HG02623 (cell line): ENCODE data around the gene NDUFS3.

Experiments used
- ATAC-seq: cut with Tn5 transposase; IDR thresholded peaks from one replicate; pipeline ENCODE4 v1.9.1; 2021; ENCODE audit warnings: moderate library complexity; ENCODE audit not compliant: unreplicated experiment

Gene NDUFS3

DNA sequence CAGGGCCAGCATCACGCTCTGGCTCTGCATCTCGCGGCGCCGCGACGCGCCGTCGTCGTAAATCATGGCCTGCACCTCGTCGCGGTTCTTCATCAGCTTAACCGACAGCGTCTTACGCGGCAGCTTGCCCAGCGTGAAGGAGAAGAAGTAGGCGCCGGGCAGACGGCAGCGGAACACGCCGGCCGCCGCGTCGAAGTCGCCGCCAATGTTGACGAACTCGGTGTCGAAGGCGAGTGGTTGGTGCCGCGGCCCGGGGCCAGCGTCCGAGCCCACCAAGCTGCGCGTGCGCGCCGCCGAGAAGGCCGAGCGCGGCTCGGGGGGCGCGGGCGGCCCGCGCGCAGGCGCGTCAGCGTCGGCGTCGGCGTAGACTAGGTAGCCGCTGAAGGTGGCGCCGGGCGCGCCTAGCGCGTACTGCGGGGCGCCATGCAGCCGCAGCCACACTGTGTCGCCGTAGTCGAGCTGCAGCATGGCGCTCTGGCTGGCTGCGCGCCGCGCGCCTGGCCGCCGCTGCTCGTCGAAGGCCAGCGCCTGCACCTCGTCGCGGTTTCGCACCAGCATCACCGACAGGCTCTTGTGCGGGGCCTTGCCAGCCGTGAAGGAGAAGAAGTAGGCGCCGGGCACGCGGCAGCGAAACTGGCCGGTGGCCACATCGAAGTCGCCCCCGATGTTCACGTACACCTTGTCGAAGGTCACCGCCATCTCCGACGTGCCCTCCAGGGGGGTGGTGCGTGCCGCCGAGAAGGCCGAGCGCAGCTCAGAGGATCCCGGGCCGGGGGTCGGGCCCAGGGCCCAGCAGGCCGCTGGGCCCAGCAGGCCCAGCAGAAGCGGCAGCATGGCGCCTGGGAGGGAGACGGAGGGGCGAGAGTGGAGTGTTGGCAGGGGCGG is 11.3 kb downstream of the NDUFS3 start:
- ATAC-seq = no peak

DNA sequence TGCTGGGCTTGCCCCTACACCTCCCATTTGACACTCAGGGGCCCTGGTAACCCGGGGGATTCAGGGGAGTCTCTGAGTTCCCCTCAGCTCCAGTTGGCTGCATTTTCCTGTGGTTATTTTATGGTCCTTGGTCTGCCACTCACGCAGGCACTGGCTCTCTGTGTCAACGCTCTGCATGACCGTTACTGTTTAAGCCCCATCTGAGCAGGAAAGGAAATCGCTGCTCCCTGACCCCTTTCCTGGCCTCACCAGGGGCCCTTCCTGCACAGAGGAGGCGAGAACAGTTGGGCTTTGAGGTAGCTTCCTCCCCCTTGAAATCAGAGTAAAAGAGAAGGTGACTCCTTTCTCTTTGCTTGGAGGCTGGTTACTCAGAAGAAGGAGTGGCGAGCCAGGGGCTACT is 12.9 kb downstream of the NDUFS3 start:
- ATAC-seq = no peak

DNA sequence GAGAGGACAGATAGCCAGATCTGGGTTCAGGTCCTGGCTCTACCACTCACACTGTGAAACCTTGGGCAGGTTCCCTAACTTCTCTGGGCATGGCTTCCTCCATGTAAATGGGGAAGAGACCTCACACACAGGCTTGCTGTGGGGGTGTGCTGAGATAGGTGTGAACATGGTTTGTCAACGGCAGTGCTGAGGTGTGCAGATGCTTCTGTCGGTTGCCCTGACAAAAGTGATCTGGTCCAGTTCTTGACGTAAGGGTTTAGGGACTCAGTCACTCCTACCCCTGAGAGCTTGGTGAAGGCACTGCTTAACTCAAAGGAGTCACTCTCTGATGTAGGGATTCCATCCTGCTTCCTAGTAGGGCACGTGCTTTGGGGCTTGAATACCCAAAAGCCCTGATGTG is 13.4 kb downstream of the NDUFS3 start:
- ATAC-seq = no peak

DNA sequence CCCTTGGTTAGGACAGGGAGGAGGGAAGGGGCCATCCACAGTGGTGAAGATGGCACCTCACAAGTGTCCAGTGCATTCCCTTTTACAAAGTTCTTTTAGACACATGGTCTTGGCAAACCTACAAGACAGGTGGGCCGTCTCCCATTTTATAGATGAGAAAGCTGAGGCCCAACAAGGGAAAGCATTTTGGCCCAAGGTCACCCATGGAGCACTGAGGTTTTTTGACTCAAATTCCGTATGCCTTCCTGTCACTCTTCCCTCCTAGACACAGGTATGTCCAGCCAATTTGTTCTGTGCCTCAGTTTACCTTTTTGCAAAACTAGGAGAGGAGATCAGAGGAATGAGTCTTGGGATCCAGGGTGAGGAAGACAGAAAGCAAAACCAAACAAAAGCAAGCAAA is 14.1 kb downstream of the NDUFS3 start:
- ATAC-seq = no peak

DNA sequence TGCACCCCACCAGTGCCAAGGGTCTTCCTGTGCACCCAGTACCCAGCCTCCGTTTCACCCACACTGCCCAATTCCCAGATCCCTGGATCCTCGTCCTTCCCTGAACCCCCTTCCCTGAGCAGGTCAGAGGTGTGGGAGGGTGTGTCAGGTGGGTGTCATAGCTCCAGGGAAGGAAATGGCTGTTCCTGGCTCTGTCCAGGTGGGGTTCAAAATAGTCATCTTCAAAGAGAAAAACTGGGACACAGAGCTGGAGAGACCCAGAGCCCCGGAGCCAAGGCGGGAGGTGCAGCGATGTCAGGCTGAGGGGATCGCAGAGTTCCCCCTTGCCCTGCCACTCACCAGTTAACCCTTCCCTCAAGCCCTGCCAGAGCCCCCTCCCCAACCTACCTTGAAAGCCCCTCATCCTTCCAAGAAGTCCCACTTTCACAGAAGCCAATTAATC is 14.6 kb downstream of the NDUFS3 start:
- ATAC-seq = no peak

DNA sequence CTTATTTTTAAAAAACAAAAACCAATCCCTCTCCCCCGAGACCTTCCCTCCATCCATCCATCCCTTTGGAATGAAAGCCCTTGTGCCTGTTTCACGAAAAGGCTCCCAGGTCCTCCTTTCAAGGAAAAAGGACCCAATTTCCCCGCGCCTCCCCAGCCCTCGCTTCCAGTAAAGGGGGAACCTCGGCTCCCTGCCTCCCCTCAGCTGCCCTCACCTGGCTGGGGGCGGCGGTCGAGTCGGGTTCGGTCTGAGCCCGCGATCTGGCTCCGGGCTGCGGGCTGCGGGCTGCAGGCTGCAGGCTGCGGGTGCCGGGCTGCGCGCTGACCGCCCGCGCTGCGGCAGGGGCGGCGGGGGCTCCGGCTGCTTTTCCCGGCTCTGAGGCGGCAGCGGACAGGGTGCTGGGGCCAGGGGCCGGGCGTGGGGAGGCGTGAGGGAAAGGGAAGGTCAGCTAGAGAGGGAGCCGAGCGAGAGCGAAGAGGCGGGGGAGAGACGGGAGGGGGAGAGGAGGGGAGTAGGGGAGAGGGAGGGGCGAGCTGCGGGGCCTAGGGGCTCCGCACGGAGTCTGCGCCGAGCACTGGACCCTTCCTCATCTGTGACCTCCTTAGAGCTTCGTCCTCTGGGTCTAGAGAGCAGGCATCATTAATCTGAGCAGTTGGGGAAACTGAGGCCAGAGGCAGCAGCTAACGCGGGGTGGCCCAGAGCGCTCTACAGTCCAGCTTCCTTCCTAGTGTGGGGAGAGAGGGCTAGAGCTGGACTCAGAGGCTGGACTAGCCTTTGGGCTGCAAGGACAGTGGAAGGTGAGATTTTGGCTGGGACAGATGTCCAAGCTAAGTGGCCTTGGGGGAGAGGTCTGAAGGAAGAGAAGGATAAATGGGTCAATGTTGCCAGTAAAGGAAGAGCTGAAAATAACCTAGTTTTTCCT is 15.3 kb downstream of the NDUFS3 start, which contains the start of gene C1QTNF4:
Gene C1QTNF4 (minus strand): TSS at position 478 of the 922 bp plus-strand sequence. CDS start 3,601 bp downstream, outside the sequence.
- no peak for ATAC-seq

DNA sequence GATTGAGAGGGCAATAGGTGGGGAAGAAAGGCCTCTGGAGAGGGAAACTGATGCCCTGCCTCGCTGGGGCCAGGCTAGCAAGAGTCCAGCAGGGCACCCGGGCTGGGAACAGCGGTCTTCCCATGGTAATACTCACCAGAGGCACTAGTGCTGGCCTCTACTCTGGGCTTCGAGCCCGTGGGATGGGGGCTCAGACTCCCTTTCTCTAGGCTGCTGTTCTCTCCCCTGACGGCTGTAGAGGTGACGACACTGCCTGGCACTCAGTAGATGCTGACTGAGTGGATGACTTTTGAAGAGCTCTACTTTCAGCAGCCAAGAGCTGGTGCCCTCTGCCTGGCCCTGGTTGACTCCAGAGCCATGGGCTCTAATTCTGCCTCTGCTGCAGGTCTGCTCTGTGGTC is 16.2 kb downstream of the NDUFS3 start:
- no peak for ATAC-seq

DNA sequence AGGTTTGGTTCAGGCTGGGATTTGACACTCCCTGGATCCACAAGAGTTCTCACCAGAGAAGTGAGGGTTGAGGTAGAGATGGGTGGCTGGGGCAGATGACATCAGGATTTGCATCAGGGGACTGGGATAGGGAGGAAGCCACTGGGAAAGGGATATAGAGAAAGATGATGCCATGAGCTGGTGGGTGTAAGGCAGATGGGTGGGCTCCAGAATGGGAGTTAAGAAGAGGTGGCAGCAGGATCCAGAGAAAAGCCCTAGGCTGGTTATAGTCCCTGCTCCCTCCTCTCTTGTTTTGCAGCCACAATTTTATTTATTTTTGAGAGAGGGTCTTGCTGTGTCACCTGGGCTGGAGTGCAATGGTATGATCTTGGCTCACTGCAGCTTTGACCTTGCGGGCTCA is 17.1 kb downstream of the NDUFS3 start:
- no peak for ATAC-seq

DNA sequence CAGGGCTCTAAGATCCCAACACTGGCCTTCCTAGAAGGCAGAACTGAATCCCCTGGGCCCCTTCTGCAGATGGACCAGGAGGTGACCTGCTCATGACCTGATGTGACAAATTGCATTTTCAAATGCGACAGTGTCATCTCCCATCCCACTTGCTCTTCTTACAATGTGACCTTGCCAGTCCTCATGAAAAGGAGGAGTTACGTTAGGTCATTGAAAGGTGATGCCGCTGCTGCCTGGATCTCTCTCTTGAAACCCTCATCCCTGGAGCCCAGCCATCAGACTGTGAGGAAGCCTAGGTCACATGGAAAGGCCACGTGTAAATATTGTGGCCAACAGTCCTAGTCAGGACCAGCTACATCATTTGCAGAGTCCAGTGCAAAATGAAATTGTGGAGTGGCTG is 21.0 kb downstream of the NDUFS3 start:
- ATAC-seq = no peak

DNA sequence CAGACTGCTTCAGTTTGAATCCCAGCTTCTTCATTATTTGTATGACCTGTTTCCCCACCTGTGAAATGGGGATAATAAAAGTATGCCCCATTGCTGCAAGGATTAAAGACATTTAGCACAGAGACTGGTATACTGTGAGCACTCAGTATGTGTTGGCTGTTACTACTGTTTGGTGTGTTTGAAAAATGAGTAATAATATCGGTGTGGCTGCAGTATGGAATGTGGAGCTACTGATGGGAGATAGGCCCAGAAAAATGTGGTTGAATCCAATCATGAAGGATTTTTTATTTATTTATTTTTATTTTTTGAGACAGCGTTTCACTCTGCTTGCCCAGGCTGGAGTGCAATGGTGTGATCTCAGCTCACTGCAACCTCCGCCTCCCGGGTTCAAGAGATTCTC is 24.4 kb downstream of the NDUFS3 start:
- ATAC-seq = no peak

DNA sequence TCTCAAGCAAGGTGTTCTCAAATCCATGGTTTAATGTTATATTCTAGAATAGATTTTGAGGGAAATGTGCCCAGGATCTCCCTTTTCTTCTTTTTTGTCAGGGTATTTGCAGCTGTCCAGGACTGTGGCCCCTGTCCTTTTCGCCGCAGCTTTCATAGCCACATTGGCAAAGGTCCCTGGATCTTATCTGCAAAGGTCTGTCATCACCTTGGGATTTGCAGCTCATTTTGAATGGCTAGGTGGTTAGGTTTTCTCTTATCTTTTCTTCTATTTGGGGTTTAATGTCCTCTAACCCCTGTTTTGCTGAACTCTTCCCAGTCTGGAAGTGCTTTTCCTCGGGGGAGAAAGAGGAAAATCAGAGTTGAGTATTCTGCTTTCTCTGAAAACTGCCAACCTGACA is 27.0 kb downstream of the NDUFS3 start:
- no peak for ATAC-seq

DNA sequence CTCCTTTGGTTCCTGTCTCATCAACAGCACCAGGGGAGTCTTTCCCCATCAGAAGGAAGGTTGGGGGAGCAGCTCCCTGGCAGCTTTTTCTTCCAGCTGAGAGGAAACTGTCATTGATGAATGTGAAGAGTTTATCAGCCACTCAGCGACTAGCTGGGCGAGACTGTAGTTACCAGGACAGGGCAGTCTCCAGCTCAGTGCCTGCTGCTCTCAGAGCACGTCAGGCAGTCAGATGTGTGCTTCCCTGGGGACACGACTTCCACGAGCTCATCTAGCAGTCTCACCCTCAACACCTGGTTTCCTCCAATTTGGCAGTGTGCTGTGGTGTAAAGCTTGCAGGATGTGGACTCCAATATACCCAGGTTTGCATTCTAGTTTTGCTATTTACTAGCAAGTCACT is 27.9 kb downstream of the NDUFS3 start:
- ATAC-seq = no peak

DNA sequence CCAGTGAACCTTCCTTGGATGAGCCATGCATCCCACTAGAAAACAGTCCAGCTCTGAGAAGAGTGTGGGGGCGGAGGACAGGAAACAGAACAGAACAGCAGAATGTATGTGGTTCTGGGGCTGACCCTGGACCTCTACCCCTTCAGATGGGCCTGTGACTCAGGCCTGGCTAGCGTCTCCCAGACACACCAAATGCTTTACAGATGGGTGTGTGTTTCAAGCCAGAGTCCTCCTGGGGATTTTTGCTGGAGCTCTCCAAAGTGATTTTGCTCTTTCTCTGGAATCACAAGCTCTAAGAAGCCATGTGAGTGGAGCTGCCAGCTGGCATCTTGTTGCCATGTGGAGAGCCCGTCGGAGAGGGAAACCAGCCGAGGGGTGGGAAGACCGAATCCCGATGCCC is 28.5 kb downstream of the NDUFS3 start:
- no peak for ATAC-seq

DNA sequence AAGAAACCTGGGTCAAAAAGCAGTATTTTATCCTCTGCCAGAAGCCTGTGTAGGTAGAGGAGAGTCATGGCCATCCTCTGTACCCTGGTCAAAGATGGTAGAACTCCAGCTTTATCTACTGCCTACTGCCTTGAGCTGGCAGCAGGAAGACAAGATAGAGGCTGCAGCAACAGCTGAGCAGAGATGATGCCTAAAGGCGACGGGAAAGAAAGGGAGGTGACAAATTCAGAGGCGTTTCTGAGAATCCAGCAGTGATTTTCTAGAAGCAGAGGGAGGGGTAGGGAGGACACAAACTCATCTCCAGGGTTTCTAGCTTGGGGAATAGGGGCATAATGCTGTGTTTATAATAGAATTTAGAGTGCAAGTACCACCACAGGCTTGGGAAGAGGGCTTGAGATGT is 30.8 kb downstream of the NDUFS3 start:
- ATAC-seq = no peak

DNA sequence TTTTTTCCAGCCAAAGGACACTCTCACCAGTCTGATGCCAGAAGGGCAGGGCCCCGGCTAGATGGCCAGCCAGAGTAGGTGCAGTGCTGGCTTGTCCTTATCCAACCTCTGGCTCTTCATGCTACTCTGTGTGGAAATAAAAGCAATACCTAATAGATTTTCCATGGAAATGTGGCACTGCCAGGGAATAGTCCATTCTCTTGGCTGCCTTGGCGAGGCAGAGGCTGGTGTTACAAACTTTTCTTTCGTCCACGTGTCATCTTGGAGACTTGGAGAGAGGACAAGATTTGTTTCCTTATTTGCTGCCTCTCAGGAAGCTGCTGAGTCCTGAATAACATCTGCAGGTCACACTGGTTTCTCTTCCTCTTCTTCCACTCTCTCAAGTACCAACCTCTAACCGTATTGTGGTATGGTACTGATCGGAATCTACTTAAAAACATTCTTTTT is 32.5 kb downstream of the NDUFS3 start:
- ATAC-seq = peak; percentile 79

DNA sequence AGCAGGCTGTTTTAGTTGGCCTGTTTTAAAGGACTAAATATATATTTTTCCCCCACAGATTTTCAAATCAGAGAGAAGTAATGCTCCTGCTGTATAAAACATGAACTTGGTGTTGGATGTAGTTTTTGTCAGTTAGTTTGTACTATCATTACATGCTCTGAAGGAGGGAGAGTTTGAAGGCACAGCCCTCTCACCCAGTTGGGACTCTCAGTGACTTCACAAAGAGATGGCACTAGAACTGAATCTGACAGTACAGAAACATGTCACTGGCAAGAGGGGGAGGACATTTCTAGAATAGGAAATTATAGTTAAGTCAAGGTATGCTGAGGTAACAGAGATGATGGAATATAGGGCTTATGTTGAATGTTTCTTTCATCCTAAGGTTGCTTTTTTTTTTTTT is 36.4 kb downstream of the NDUFS3 start:
- no peak for ATAC-seq

DNA sequence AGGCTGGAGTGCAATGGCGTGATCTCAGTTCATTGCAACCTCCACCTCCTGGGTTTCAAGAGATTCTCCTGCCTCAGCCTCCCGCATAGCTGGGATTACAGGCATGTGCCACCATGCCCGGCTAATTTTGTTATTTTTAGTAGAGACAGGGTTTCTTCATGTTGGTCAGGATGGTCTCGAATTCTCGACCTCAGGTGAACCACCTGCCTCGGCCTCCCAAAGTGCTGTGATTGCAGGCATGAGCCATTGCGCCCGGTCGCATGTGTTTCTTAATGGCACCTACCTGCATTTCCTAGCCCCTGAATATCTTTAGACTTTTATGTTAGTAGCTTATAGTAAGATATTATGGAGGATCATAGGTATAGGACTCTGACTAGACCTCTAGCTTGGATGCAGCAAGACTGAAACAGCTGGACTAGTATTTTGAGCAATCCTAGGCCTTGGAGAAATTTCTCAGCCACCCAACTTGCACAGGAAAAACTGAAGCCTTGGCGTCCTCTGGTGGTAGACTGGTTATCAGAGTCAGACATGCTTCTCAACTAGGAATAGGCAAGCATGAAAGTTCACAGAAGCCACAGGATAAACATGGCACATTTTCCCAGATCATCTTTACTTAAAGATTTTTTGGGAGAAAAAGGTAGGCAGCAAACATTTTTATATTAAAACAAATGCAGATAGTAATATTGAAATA is 38.0 kb downstream of the NDUFS3 start:
- ATAC-seq = no peak

DNA sequence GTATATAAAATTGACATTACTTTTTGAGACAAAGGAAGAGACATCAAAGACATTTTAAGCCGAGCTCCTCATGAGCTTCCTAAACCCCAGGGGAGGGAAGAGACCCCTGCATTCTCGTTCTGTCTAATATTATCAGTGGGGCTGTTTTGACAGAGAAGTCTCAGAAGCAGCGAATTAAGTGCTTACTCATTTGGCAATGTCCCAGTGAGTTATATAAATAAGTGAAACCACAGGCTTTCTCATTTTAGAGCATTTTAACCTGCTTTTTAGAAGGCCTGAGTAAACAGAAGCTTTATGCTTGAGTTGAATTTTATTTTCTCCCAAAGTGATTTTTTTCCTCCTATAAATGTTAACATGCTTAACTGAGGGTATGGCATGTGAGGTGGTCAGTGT is 38.5 kb downstream of the NDUFS3 start:
- ATAC-seq = no peak

DNA sequence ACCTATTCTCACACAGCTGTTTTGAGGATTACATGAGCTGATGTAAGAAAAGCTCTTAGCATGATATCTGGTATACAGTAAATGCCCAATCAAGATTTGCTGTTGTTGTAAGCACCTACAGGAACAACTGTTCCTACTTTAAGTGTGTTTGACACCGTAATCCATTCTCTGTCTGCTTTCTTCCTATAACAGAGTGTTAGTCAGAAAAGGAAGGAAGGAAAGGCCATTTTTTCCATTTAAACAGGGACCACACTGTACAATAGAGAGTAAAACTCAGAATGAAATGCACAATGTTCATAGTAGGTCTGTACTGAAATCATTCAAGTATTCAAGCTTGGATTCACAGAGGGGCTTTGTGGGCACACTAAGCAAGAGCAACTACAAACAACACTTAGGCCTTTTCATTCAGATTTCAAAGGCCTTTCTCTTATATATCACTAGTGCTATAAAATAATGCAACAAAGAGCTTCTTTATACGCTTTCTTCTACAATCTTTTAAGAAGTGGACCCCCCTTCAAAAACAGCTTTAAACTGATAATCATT is 42.0 kb downstream of the NDUFS3 start:
- ATAC-seq = no peak

DNA sequence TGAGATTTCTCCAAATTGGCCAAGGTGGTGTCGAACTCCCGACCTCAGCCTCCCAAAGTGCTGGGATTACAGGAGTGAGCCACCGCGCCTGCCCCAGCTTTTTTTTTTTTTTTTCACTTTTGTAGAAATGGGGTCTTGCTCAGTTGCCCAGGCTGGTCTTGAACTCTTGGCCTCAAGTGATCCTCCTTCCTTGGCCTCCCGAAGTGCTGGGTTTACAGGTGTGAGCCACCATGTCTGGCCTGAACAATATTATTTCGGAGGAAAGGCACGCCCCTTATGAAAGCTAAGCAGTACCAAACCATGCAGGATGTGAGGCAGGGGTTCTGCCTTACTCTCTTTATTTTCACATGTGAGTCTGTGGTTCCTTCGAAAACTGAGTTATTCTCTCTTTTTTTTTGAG is 47.4 kb downstream of the NDUFS3 start:
- no peak for ATAC-seq

DNA sequence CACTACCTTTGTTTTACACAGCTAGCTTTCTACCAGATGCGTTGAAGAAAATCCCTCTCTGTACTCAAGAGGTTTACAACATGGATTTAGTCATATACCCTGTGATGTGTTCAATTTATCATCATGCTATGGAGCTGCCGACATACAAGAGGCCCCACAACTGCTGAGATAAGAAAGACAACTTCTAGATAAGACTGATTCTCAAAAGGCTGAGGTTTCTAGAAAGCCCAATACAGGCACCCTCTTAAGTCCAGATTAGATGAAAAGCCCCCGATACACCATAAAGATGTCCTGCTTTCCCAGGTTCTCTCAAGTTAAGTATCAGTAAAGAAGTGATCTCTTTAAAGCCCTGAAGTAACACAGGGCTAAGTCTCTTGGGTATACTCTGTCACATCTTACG is 49.2 kb downstream of the NDUFS3 start:
- ATAC-seq = no peak
